ENCODE measurements around the gene FXR1.

The FXR1 gene

GRCh38 chr3:180881065-180881801 lies 31.2 kb upstream of the FXR1 start:
- Histone ChIP-seq H3K27me3 (ENCODE audit: insufficient read depth, low read depth, severe bottlenecking) (no peaks in the 10 kb centered on the region), H3K27ac (no peak overlapping the region), H3K36me3 (no peaks in the 10 kb centered on the region), H3K4me3 (ENCODE audit: low read depth, low read length) (no peak overlapping the region), H3K9me3 (ENCODE audit: severe bottlenecking) (no peaks in the 10 kb centered on the region)
- DNase-seq = no peak
- TF ChIP-seq, protein P1, sequence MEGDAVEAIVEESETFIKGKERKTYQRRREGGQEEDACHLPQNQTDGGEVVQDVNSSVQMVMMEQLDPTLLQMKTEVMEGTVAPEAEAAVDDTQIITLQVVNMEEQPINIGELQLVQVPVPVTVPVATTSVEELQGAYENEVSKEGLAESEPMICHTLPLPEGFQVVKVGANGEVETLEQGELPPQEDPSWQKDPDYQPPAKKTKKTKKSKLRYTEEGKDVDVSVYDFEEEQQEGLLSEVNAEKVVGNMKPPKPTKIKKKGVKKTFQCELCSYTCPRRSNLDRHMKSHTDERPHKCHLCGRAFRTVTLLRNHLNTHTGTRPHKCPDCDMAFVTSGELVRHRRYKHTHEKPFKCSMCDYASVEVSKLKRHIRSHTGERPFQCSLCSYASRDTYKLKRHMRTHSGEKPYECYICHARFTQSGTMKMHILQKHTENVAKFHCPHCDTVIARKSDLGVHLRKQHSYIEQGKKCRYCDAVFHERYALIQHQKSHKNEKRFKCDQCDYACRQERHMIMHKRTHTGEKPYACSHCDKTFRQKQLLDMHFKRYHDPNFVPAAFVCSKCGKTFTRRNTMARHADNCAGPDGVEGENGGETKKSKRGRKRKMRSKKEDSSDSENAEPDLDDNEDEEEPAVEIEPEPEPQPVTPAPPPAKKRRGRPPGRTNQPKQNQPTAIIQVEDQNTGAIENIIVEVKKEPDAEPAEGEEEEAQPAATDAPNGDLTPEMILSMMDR (IDR thresholded peaks at IDR 0.05; ENCODE audit: low read depth, low read length) = no peak

DNA sequence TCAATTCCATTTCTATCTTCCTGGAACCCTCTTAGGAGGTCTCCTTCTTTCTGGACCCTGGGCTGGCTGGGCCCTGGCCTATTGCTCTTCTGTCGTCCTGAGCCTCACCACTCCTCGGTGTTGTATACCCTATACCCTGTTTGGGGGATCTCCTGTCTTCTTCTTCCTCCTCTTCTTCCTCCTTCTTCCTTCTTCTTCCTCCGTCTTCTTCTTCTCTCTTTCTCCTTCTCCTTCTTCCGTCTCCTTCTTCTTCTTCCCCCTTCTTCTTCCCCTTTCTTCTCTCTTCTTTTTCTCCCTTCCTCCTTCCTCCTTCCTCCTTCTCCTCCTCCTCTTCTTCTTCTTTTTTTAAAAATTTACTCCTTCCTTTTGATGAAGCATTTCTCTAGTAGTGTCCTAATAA lies 30.4 kb upstream of the FXR1 start:
- H3K36me3 ChIP-seq = no peaks in the 10 kb centered on the region
- no peak overlapping the region for H3K4me3 ChIP-seq (ENCODE audit: low read depth, low read length)
- TF ChIP-seq, protein P1 (IDR thresholded peaks at IDR 0.05; ENCODE audit: low read depth, low read length) = no peak
- H3K27ac ChIP-seq = no peak overlapping the region
- H3K9me3 ChIP-seq (ENCODE audit: severe bottlenecking) = no peaks in the 10 kb centered on the region
- no peaks in the 10 kb centered on the region for H3K27me3 ChIP-seq (ENCODE audit: insufficient read depth, low read depth, severe bottlenecking)
- no peak for DNase-seq

DNA sequence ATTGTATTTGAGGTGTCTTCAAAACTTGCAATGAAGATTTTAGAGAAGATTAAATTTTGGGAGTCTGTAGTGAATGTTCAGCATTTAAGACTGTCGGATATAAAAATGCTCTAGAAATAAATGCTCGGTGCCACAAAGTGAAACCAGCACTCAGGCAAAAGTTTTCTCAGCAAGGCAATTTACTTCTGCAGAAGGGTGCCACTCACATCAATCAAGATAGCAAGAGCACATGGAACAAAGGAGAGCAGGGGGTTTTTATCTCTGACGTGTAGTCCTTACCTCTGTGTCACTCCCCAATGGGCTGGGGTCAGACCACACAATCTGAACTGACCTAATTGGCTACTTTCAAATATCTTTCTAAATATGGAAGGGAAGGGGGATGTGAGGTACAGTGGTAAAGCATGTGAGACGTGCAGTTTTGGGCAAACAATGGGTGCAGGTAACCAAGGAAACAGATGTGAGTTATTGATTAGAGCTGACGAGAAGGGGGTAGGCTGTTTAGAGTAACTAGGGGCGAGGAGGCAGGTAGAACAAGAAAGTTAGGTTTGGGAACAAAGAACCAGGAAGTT lies 23.4 kb upstream of the FXR1 start:
- H3K4me3 ChIP-seq (ENCODE audit: low read depth, low read length) = no peak overlapping the region
- TF ChIP-seq, protein P1 (IDR thresholded peaks at IDR 0.05; ENCODE audit: low read depth, low read length) = no peak
- DNase-seq = no peak

GRCh38 chr3:180898572-180898971 lies 13.9 kb upstream of the FXR1 start:
- Histone ChIP-seq H3K27ac (no peak overlapping the region), H3K36me3 (no peaks in the 10 kb centered on the region), H3K4me3 (ENCODE audit: low read depth, low read length) (no peak overlapping the region), H3K27me3 (ENCODE audit: insufficient read depth, low read depth, severe bottlenecking) (no peaks in the 10 kb centered on the region), H3K9me3 (ENCODE audit: severe bottlenecking) (no peaks in the 10 kb centered on the region)
- TF ChIP-seq, protein P1 (IDR thresholded peaks at IDR 0.05; ENCODE audit: low read depth, low read length) = no peak
- DNase-seq = no peak

More for the DNA sequence above, 23.4 kb upstream of the FXR1 start:
- Histone ChIP-seq H3K27ac (no peak overlapping the region), H3K9me3 (ENCODE audit: severe bottlenecking) (peaks cover 11% of the 10 kb centered on the region), H3K27me3 (ENCODE audit: insufficient read depth, low read depth, severe bottlenecking) (no peaks in the 10 kb centered on the region), H3K36me3 (no peaks in the 10 kb centered on the region)

DNA sequence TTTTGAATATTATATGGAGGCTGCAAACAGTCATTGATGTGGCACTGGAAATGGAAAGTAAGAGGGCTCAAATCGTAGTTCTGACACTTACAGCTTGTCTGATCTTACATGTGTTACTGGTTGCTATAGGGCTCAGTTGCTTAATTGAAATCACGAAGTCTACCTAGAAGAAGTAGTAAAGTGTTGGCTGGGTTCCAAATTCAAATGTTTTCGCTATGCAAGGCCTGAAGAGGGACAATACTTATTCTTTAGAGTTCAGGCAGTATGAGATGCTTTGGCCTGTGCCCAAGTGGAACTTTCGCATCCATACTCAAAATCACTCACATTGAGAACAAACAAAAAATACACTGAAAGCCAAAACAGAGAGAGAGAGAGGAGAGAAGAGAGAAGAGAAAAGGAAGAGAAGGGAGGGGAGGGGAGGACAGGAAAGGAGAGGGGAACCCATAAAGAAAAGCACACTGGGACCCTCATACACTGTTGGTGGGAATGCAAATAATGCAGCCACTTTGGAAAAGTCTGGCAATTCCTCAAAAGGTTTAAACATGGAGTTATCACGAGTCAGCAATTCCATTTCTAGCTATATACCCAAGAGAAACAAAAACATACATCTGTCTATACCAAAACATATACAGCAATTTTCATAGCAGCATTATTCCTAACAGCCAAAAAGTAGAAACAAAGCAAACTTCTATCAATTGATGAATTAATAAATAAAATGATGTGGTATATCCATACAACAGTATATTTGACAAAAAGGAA lies 2.9 kb upstream of the FXR1 start:
- H3K27ac ChIP-seq = no peak overlapping the region
- H3K9me3 ChIP-seq (ENCODE audit: severe bottlenecking) = no peaks in the 10 kb centered on the region
- no peak for DNase-seq
- TF ChIP-seq, protein P1 (IDR thresholded peaks at IDR 0.05; ENCODE audit: low read depth, low read length) = no peak
- no peak overlapping the region for H3K4me3 ChIP-seq (ENCODE audit: low read depth, low read length)
- peaks cover 9% of the 10 kb centered on the region for H3K36me3 ChIP-seq
- no peaks in the 10 kb centered on the region for H3K27me3 ChIP-seq (ENCODE audit: insufficient read depth, low read depth, severe bottlenecking)

Data from WERI-Rb-1 (cell line).